Loucy (cell line): ENCODE measurements around the gene DUS4L.

Source experiments
- H2AFZ ChIP-seq: fragments of 200-600 bp; sonication (generic); 2 replicates; pipeline ENCODE4 v1.6.0; 2016; ENCODE audit warnings: antibody characterized with exemption, mild to moderate bottlenecking, low read length, moderate library complexity
- H3F3A ChIP-seq: fragments of 200-600 bp; 2 replicates; pipeline ENCODE4 v1.6.0; 2016; ENCODE audit warnings: antibody characterized with exemption, low read depth, mild to moderate bottlenecking
- H3K27me3 ChIP-seq: fragments of 200-600 bp; sonication (generic); 2 replicates; pipeline ENCODE4 v1.6.1; 2014; ENCODE audit warnings: low read length, mild to moderate bottlenecking; ENCODE audit not compliant: insufficient read depth, poor library complexity, severe bottlenecking
- H3K36me3 ChIP-seq: fragments of 200-600 bp; sonication (generic); 2 replicates; pipeline ENCODE4 v1.6.1; 2016; ENCODE audit warnings: low read length; ENCODE audit not compliant: insufficient read depth
- H3K4me1 ChIP-seq: fragments of 200-600 bp; sonication (generic); 2 replicates; pipeline ENCODE4 v1.5.1; 2014; ENCODE audit warnings: low read length, mild to moderate bottlenecking; ENCODE audit not compliant: insufficient read depth, poor library complexity, severe bottlenecking
- H3K4me2 ChIP-seq: fragments of 200-600 bp; sonication (generic); 2 replicates; pipeline ENCODE4 v1.6.0; 2014; ENCODE audit warnings: antibody characterized with exemption, low read length, low read depth, mild to moderate bottlenecking; ENCODE audit not compliant: poor library complexity, severe bottlenecking
- H3K4me3 ChIP-seq: fragments of 200-600 bp; sonication (generic); 2 replicates; pipeline ENCODE4 v1.5.1; 2014; ENCODE audit warnings: low read length, mild to moderate bottlenecking, mixed read lengths; ENCODE audit not compliant: poor library complexity, severe bottlenecking
- H3K79me2 ChIP-seq: fragments of 200-600 bp; sonication (generic); 2 replicates; pipeline ENCODE4 v1.6.1; 2014; ENCODE audit warnings: low read length; ENCODE audit not compliant: insufficient read depth
- H3K9ac ChIP-seq: fragments of 200-600 bp; sonication (generic); 2 replicates; pipeline ENCODE4 v1.6.0; 2014; ENCODE audit warnings: mild to moderate bottlenecking, low read depth, low read length, moderate library complexity; ENCODE audit not compliant: poor library complexity, severe bottlenecking
- H3K9me2 ChIP-seq: fragments of 200-600 bp; sonication (generic); replicated peaks from 2 replicates; pipeline ENCODE4 v1.6.1; 2016; ENCODE audit warnings: low read depth, low read length, mixed read lengths
- H3K9me3 ChIP-seq: fragments of 200-600 bp; sonication (generic); 2 replicates; pipeline ENCODE4 v1.6.1; 2014; ENCODE audit warnings: mild to moderate bottlenecking, antibody characterized with exemption, low read length, low read depth; ENCODE audit not compliant: insufficient read depth
- H4K20me1 ChIP-seq: fragments of 200-600 bp; sonication (generic); 2 replicates; pipeline ENCODE4 v1.6.0; 2014; ENCODE audit warnings: antibody characterized with exemption, low read length, mild to moderate bottlenecking; ENCODE audit not compliant: insufficient read depth, poor library complexity, severe bottlenecking
- EZH2phosphoT487 ChIP-seq: fragments of 200-600 bp; IDR thresholded peaks from 2 replicates; pipeline ENCODE4 v1.6.1; 2018; ENCODE audit warnings: antibody characterized with exemption, mild to moderate bottlenecking, moderate library complexity, borderline replicate concordance
- TF ChIP-seq, protein P1 (sequence below): fragments of 200-600 bp; sonication (generic); conservative IDR thresholded peaks from 2 replicates; pipeline ENCODE4 v1.5.1; 2014; ENCODE audit warnings: mild to moderate bottlenecking, antibody characterized with exemption, low read length

Gene DUS4L

DNA sequence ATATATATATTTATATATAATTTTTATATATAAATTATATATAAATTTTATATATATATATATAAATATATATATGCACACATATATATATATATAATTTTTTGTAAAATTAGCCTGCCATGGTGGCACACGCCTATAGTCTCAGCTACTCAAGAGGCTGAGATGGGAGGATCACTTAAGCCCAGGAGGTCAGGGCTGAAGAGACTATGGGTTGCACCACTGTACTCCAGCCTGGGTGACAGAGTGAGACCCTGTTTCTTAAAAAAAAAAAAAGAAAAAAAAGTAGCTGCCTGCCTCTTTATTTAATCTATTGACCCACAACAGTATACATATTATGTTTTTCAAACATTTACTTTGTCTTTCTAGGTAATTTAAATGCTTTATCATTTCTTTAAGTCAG lies 35.5 kb downstream of the DUS4L start:
- Histone ChIP-seq H3K27me3 (no peaks in the 10 kb centered on the region), H3K9me2 (no peaks in the 10 kb centered on the region), H3K36me3 (peaks cover 26% of the 10 kb centered on the region)

DNA sequence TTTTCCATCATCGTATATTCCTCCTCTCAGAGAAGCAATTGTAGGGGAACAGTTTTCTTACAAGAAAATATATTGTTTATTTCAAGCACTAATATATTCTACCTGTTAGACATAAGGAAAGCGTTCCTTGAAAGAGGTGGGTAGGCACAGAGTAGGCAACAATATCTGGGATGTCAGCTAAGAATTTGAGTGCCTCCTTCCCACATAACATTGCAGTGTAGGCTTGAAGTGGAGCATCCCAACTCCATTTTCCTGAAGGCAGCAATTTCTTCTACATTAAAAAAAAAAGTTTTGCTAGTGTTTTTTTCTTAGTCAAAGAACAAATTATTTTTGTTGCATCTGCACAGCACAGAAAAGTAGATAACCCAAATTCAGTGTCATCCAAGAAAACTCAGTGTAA lies 37.0 kb downstream of the DUS4L start:
- Histone ChIP-seq H3K36me3 (peaks cover 13% of the 10 kb centered on the region), H4K20me1 (no peaks in the 10 kb centered on the region), H3K9me2 (no peaks in the 10 kb centered on the region), H3K27me3 (no peaks in the 10 kb centered on the region), H3K9me3 (no peaks in the 10 kb centered on the region), H3K4me2 (no peak overlapping the region), H3K9ac (no peak overlapping the region), H3F3A (no peaks in the 10 kb centered on the region), H3K4me3 (no peak overlapping the region), H3K4me1 (no peaks in the 10 kb centered on the region), H3K79me2 (no peaks in the 10 kb centered on the region), H2AFZ (no peak overlapping the region)
- TF ChIP-seq, protein P1, sequence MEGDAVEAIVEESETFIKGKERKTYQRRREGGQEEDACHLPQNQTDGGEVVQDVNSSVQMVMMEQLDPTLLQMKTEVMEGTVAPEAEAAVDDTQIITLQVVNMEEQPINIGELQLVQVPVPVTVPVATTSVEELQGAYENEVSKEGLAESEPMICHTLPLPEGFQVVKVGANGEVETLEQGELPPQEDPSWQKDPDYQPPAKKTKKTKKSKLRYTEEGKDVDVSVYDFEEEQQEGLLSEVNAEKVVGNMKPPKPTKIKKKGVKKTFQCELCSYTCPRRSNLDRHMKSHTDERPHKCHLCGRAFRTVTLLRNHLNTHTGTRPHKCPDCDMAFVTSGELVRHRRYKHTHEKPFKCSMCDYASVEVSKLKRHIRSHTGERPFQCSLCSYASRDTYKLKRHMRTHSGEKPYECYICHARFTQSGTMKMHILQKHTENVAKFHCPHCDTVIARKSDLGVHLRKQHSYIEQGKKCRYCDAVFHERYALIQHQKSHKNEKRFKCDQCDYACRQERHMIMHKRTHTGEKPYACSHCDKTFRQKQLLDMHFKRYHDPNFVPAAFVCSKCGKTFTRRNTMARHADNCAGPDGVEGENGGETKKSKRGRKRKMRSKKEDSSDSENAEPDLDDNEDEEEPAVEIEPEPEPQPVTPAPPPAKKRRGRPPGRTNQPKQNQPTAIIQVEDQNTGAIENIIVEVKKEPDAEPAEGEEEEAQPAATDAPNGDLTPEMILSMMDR, result no peak
- TF ChIP-seq EZH2phosphoT487, result no peak

More for the DNA sequence above, 35.5 kb downstream of the DUS4L start:
- no peaks in the 10 kb centered on the region for H3K79me2 ChIP-seq
- no peaks in the 10 kb centered on the region for H3F3A ChIP-seq
- H3K9me3 ChIP-seq, result no peaks in the 10 kb centered on the region
- H3K4me3 ChIP-seq, result no peak overlapping the region
- no peak overlapping the region for H3K9ac ChIP-seq
- H4K20me1 ChIP-seq, result no peaks in the 10 kb centered on the region
- TF ChIP-seq EZH2phosphoT487, result no peak
- TF ChIP-seq, protein P1, result no peak
- H3K4me1 ChIP-seq, result no peaks in the 10 kb centered on the region
- no peak overlapping the region for H3K4me2 ChIP-seq
- H2AFZ ChIP-seq, result no peak overlapping the region

GRCh38 chr7:107605218-107605815 lies 41.5 kb downstream of the DUS4L start:
- no peak for TF ChIP-seq EZH2phosphoT487
- TF ChIP-seq, protein P1, result no peak
- no peak overlapping the region for H3K4me3 ChIP-seq
- no peaks in the 10 kb centered on the region for H3K4me1 ChIP-seq

More at GRCh38 chr7:107605218-107605815, 41.5 kb downstream of the DUS4L start:
- no peaks in the 10 kb centered on the region for H3K9me2 ChIP-seq
- H3K79me2 ChIP-seq, result no peaks in the 10 kb centered on the region
- H2AFZ ChIP-seq, result no peak overlapping the region
- H3K4me2 ChIP-seq, result no peak overlapping the region
- no peaks in the 10 kb centered on the region for H3F3A ChIP-seq
- H4K20me1 ChIP-seq, result no peaks in the 10 kb centered on the region
- H3K36me3 ChIP-seq, result peaks cover 13% of the 10 kb centered on the region
- no peaks in the 10 kb centered on the region for H3K27me3 ChIP-seq
- no peak overlapping the region for H3K9ac ChIP-seq
- H3K9me3 ChIP-seq, result no peaks in the 10 kb centered on the region
